Hematopoietic multipotent progenitor cell (in vitro differentiated cells): ENCODE measurements around the gene STK24. TPM values are rescaled to one million over a fixed set of nuclear protein-coding genes. Genes with fewer than 3 reads are reported as not detected.
A peak's percentile ranks its signal among the peaks of the same experiment; 100 is the strongest.
"Not testable (repeated sequence)": the region's sequence is repeated elsewhere in the genome, so short reads cannot be mapped to it uniquely, and the experiment has no call there.

Experiments used
- DNase-seq, 3 donors: peaks; one replicate each; pipeline ENCODE4 v3.0.0-alpha.2; 2011 to 2015; ENCODE audit warnings: low read depth in 2 of 3, low spot score in 2 of 3
- total RNA-seq: library from RNA; depleted of rRNA; stranded (reverse); fragments of >200 nt; gene quantifications from one replicate; pipeline ENCODE4 v1.2.3, GENCODE V29; 2012

Gene STK24
- 24.8 TPM for total RNA-seq

GRCh38 chr13:98576963-98577835, at the start of gene STK24:
TSS of gene STK24 (minus strand) at chr13:98577107. CDS start at chr13:98576786, 321 bp downstream.
- DNase-seq: peak in 2 of 3 donors; percentile 70 to 83

- DNase-seq: no peak
These were observed 49.5 kb upstream of the STK24 start for GRCh38 chr13:98626298-98626935.

DNA sequence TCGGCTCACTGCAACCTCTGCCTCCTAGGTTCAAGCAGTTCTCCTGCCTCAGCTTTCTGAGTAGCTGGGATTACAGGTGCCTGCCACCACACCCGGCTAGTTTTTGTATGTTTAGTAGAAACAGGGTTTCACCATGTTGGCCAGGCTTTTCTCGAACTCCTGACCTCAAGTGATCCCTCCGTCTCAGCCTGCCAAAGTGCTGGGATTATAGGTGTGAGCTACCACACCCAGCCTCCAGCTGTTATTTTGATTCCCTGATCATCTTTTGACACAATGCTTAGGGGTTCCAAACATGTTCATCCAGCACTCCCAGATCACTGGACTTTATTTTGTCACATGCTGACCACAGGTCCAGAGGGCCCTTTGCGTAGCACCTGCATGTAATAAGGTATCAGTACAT, 47.7 kb upstream of the STK24 start:
- DNase-seq: not testable (repeated sequence)

DNA sequence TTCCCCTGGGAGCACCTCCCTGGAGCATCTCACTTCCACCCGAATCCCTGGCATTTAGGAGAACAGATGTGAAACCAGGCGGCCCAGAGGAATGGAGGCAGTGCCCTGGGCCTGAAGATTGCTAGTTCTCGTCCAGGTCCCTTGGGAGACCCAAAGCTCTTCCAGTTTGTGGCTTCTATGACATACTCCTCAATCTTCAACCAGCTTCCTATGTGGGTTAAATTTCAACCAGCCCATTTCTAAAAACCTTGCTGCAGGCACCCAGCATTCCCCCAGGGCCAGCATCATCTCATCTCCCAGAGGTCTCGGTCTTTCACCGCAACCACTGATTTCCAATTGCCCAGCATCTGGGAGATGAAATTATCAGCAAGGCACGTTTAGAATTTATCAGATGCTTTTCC, 46.0 kb upstream of the STK24 start:
- no peak for DNase-seq

GRCh38 chr13:98619556-98619955, 42.6 kb upstream of the STK24 start:
- DNase-seq: no peak

GRCh38 chr13:98615595-98615994, 38.7 kb upstream of the STK24 start:
- DNase-seq: not testable (repeated sequence)

DNA sequence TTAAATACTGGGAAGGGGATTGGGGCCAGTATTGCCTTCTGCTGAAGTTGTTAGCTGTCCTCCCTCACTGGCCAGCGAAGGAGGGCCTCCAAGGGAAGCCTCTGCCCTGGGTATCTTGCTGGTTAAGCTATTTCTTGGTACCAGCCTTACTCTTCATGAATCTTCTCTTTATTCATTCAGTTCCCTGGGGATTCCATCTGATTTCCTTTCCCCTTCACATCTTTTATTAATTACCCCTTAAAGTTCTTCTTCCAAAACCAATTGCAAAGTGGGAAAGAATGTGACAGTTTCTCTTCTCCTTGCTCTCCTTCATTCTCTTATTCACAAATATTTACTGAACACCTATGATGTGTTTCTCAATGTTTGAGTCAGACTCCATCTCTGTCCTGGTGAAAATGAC, 36.7 kb upstream of the STK24 start:
- no peak for DNase-seq

DNA sequence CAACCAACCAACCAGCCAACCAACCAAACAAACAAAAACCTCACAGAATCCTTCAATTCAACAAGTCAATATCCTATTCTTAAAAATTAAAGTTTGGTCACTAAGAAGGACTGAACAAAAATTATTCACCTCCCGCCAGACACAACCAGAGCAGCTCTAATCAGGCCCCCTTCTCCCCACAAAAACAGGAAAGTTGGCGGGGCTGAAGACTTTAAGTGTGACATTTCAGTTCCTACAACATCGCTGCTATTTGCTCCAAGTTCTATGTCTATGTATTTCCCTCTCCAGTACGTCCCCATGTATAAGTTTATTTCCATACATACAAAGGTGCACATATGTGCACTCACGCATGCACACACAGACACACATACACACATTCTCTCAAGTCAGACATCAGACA, 32.8 kb upstream of the STK24 start:
- DNase-seq: peak in 1 of 3 donors; percentile 31

DNA sequence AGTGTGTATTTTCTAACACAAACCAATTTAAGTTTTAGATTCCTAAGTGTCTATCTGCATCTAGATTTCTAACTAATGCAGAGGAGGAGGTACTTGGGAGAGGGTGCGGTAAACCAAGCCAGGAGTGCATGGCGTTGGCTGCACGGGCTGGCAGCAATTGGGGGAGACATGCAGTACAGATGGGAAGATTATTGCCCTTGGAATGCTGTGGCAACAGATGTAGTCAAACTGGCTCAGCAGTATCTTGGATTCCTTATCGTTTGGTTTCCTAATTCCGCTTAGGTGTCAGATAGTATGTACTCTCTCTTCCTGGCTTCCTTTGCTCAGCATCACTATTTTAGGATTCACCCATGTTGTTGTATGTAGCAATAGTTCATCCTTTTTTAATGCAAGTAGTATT, 29.4 kb upstream of the STK24 start:
- DNase-seq: no peak

DNA sequence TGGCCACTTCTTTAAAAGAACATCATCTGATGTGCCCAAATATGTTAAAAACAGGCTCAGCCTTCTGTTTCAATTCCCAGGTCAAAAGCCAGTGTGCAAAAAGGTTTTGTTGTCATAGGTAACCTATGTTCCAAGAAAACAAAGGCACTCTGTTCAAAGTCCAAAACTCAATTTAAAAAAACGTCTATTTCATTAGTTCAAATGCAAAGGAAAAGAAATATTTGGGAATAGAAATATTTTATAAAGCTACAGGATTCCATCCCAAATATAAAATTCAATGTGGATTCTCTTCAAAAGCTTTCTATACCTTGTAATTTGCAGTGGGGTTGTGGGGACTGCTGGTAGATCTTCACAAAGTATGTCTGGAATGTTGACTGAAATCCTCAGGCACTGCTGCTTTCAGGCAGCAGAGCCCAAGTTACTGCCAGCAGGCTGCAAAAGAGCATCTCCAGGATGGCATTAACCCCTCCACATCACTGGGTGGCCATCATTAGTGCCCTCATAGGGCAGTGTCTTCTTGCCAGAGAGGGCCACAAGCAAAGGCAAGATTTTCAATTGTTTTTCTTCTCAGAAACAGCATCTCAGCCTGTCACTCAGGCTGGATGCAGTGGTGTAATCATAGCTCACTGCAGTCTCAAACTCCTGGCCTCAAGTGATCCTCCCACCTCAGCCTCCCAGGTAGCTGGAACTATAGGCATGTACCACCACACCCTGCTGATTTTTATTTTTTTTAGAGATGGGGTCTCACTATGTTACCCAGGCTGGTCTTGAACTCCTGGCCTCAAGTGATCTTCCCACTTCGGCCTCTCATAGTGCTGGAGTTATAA, 22.8 kb upstream of the STK24 start:
- DNase-seq: no peak

DNA sequence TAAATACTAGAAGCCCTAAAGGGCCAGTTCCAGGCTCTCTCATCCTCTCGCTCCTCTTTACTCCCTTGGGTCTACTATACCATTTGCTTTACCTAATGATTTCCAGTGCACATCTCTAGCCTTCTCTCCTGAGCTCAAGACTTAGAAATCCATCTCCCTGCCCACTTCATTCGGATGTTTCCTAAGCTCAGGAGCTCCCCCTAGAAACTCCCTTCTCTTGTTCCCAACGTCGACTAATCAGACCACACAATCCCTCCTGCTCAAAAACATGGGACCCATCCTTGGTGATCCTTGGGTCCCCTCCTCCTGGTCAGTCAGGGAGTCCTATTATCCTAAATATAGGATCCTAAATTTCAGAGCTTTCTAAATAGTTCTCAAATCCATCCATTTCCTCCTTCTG, 21.1 kb upstream of the STK24 start:
- no peak for DNase-seq

DNA sequence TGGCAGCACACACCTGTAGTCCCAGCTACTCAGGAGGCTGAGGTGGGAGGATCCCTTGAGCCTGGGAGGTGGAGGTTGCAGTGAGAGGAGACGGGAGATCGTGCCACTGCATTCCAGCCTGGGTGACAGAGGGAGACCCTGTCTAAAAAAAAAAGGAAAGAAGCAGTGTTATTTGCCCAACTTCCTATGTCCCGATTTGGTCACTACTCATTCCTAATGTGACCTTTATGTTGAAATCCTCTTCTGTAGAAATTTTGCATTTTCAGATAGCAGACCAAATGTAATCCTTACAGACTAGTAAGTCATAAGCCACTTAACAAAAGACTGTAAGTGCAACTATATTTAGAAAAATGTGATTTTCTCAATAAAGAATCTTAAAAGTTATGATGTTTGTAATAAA, 18.2 kb upstream of the STK24 start:
- no peak for DNase-seq

DNA sequence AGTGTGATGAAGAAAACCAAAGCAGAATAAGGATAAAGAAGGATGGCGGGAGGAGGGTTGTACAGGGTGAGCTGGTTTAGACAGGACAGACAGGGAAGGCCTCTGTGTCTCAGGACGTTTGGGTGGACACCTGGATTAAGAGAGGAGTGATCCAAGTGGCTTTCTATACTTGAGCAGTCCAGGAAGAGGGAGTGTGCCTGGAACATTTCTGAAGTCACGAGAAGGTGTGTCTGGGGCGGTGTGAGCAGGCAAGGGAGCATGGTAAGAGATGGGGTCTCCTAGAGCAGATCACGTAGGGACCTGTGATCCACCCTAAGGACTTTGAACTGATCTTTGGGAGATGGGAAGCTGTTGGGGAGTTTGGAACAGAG, 15.4 kb upstream of the STK24 start:
- DNase-seq: no peak

DNA sequence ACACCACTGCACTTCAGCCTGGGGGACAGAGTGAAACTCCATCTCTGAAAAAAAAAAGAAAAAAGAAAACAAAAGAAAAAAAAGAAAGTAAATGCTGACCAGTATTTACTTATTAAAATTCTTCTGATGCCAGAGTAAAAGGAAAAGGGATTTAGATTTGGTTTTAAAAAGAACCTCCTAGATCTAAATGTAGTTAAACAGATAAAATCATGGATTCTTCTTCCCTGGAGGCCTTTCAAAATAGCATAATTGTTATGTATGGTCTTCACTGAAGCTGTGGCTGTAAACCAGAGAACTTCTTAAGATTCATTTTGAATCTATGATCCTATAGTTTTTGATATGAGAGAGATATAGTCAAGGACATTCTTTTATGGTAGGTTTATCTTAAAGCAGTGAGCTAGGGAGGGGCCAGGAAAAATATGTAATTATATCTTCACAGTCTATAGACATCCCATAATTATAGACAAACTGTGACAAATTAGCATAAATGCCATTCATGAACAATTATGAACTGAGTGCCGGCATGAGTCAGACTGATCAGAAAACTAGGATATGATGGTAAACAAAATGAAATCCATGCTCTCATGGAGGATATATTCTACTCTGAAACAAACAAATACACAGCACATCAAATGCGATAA, 14.9 kb upstream of the STK24 start:
- no peak for DNase-seq

GRCh38 chr13:98590471-98590870, 13.6 kb upstream of the STK24 start:
- DNase-seq: not testable (repeated sequence)

GRCh38 chr13:98589516-98589915, 12.6 kb upstream of the STK24 start:
- DNase-seq: not testable (repeated sequence)

- no peak for DNase-seq
These were observed 9.8 kb upstream of the STK24 start for GRCh38 chr13:98586400-98587345.

- no peak for DNase-seq
These were observed 9.0 kb upstream of the STK24 start for GRCh38 chr13:98585946-98586345.

DNA sequence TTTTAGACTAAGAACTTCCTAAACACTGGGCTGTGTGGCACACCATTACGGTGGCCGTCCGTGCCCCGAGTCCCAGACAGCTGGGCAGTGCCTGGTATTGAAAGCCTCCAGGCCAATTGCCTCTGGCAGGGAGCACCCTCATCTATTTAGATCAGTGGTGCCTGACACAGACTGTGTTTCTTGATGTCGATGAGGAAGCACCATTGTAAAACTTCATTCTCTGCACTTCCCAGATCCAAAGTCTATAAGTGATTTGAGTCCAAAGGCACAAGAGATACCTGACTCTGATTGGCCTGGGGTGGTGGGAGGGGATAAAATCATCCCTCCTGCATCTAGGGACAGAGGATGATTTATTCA, 8.5 kb upstream of the STK24 start:
- DNase-seq: no peak
